T-helper 2 cell treated with Interferon-gamma antibody and Interleukin-4, amounts not matched to agents 5 μg/mL and 100 μg/mL, for 36 hours (primary cell): Measurements from ENCODE around the gene WDR82.

Experiments used
- DNase-seq: peaks from one replicate; pipeline ENCODE4 v3.0.0; 2021; ENCODE audit warnings: low spot score
- H3K27ac Mint-ChIP-seq: one replicate; pipeline ENCODE4 v1.8.0; 2021; ENCODE audit warnings: mild to moderate bottlenecking, mixed read lengths
- H3K27me3 Mint-ChIP-seq: one replicate; pipeline ENCODE4 v1.8.0; 2021; ENCODE audit warnings: low read depth, mixed read lengths
- H3K36me3 Mint-ChIP-seq: one replicate; pipeline ENCODE4 v1.8.0; 2021; ENCODE audit warnings: low read depth, mixed read lengths
- H3K4me1 Mint-ChIP-seq: one replicate; pipeline ENCODE4 v1.8.0; 2021; ENCODE audit warnings: low read depth, mixed read lengths
- H3K4me3 Mint-ChIP-seq: one replicate; pipeline ENCODE4 v1.8.0; 2022; ENCODE audit warnings: mild to moderate bottlenecking, moderate library complexity, mixed read lengths
- H3K9me3 Mint-ChIP-seq: one replicate; pipeline ENCODE4 v1.8.0; 2021; ENCODE audit warnings: mixed read lengths

WDR82 gene

GRCh38 chr3:52278510-52279069 is at the start of gene WDR82:
WDR82 (minus strand) TSS chr3:52278649; CDS start chr3:52278361, 288 bp downstream.
- peaks cover 48% of the 10 kb centered on the region for H3K4me1 Mint-ChIP-seq
- peak; percentile 96 for DNase-seq
- H3K27me3 Mint-ChIP-seq, result no peaks in the 10 kb centered on the region
- peak within 1 kb of the TSS; percentile 98 for H3K4me3 Mint-ChIP-seq
- H3K27ac Mint-ChIP-seq, result peak within 1 kb of the TSS; percentile 100
- no peaks in the 10 kb centered on the region for H3K9me3 Mint-ChIP-seq
- H3K36me3 Mint-ChIP-seq, result peaks cover 41% of the 10 kb centered on the region

- no peaks in the 10 kb centered on the region for H3K9me3 Mint-ChIP-seq
- no peak for DNase-seq
- H3K27me3 Mint-ChIP-seq, result no peaks in the 10 kb centered on the region
- H3K27ac Mint-ChIP-seq, result no peak overlapping the region
- peaks cover 2% of the 10 kb centered on the region for H3K36me3 Mint-ChIP-seq
- no peak overlapping the region for H3K4me3 Mint-ChIP-seq
- no peaks in the 10 kb centered on the region for H3K4me1 Mint-ChIP-seq
These were observed 49.2 kb upstream of the WDR82 start for GRCh38 chr3:52327486-52328290.

- no peak overlapping the region for H3K4me3 Mint-ChIP-seq
These were observed 48.5 kb upstream of the WDR82 start for GRCh38 chr3:52326976-52327375.

GRCh38 chr3:52325686-52326085 is 47.2 kb upstream of the WDR82 start:
- no peak overlapping the region for H3K4me3 Mint-ChIP-seq
- H3K27ac Mint-ChIP-seq, result no peak overlapping the region
- H3K4me1 Mint-ChIP-seq, result no peaks in the 10 kb centered on the region

More at GRCh38 chr3:52326976-52327375, 48.5 kb upstream of the WDR82 start:
- no peak for DNase-seq
- H3K27ac Mint-ChIP-seq, result no peak overlapping the region
- H3K4me1 Mint-ChIP-seq, result no peaks in the 10 kb centered on the region
- H3K27me3 Mint-ChIP-seq, result no peaks in the 10 kb centered on the region
- peaks cover 2% of the 10 kb centered on the region for H3K36me3 Mint-ChIP-seq
- H3K9me3 Mint-ChIP-seq, result no peaks in the 10 kb centered on the region

GRCh38 chr3:52324676-52325075 is 46.2 kb upstream of the WDR82 start:
- Mint-ChIP-seq H3K9me3 (no peaks in the 10 kb centered on the region), H3K27me3 (no peaks in the 10 kb centered on the region), H3K4me1 (no peaks in the 10 kb centered on the region), H3K36me3 (peaks cover 2% of the 10 kb centered on the region), H3K27ac (no peak overlapping the region), H3K4me3 (no peak overlapping the region)
- DNase-seq, result no peak

More at GRCh38 chr3:52325686-52326085, 47.2 kb upstream of the WDR82 start:
- peaks cover 2% of the 10 kb centered on the region for H3K36me3 Mint-ChIP-seq
- no peaks in the 10 kb centered on the region for H3K27me3 Mint-ChIP-seq
- no peak for DNase-seq
- no peaks in the 10 kb centered on the region for H3K9me3 Mint-ChIP-seq

GRCh38 chr3:52323526-52324295 is 45.3 kb upstream of the WDR82 start:
- H3K27ac Mint-ChIP-seq, result no peak overlapping the region

GRCh38 chr3:52322466-52322865 is 44.0 kb upstream of the WDR82 start:
- Mint-ChIP-seq H3K27me3 (no peaks in the 10 kb centered on the region), H3K4me3 (no peak overlapping the region), H3K36me3 (peaks cover 4% of the 10 kb centered on the region), H3K9me3 (no peaks in the 10 kb centered on the region), H3K27ac (no peak overlapping the region), H3K4me1 (peaks cover 7% of the 10 kb centered on the region)
- DNase-seq, result no peak

More at GRCh38 chr3:52323526-52324295, 45.3 kb upstream of the WDR82 start:
- Mint-ChIP-seq H3K4me1 (no peaks in the 10 kb centered on the region), H3K4me3 (no peak overlapping the region), H3K36me3 (peaks cover 5% of the 10 kb centered on the region), H3K27me3 (no peaks in the 10 kb centered on the region), H3K9me3 (no peaks in the 10 kb centered on the region)
- DNase-seq, result no peak

- H3K4me1 Mint-ChIP-seq, result peaks cover 12% of the 10 kb centered on the region
- H3K4me3 Mint-ChIP-seq, result no peak overlapping the region
- no peaks in the 10 kb centered on the region for H3K9me3 Mint-ChIP-seq
- no peaks in the 10 kb centered on the region for H3K27me3 Mint-ChIP-seq
- no peak overlapping the region for H3K27ac Mint-ChIP-seq
- peaks cover 4% of the 10 kb centered on the region for H3K36me3 Mint-ChIP-seq
- DNase-seq, result no peak
These were observed 43.0 kb upstream of the WDR82 start for GRCh38 chr3:52321481-52321880.

- H3K27ac Mint-ChIP-seq, result no peak overlapping the region
- DNase-seq, result no peak
- peaks cover 13% of the 10 kb centered on the region for H3K4me1 Mint-ChIP-seq
- H3K36me3 Mint-ChIP-seq, result peaks cover 4% of the 10 kb centered on the region
- H3K27me3 Mint-ChIP-seq, result no peaks in the 10 kb centered on the region
- no peak overlapping the region for H3K4me3 Mint-ChIP-seq
- no peaks in the 10 kb centered on the region for H3K9me3 Mint-ChIP-seq
These were observed 41.6 kb upstream of the WDR82 start for GRCh38 chr3:52319921-52320595.

GRCh38 chr3:52318186-52318816 is 39.9 kb upstream of the WDR82 start:
- no peak overlapping the region for H3K27ac Mint-ChIP-seq
- H3K4me1 Mint-ChIP-seq, result peaks cover 13% of the 10 kb centered on the region
- H3K4me3 Mint-ChIP-seq, result no peak overlapping the region
- DNase-seq, result no peak
- no peaks in the 10 kb centered on the region for H3K9me3 Mint-ChIP-seq
- peaks cover 4% of the 10 kb centered on the region for H3K36me3 Mint-ChIP-seq
- H3K27me3 Mint-ChIP-seq, result no peaks in the 10 kb centered on the region

- H3K4me3 Mint-ChIP-seq, result peak overlapping the region; percentile 64
- peaks cover 4% of the 10 kb centered on the region for H3K36me3 Mint-ChIP-seq
- peak; percentile 53 for DNase-seq
- no peak overlapping the region for H3K27ac Mint-ChIP-seq
- H3K4me1 Mint-ChIP-seq, result peaks cover 13% of the 10 kb centered on the region
- no peaks in the 10 kb centered on the region for H3K27me3 Mint-ChIP-seq
- no peaks in the 10 kb centered on the region for H3K9me3 Mint-ChIP-seq
These were observed 39.0 kb upstream of the WDR82 start for GRCh38 chr3:52317208-52318000.

GRCh38 chr3:52315977-52316764 is 37.7 kb upstream of the WDR82 start, which contains the start of gene DNAH1:
DNAH1 (plus strand) TSS chr3:52316319; CDS start chr3:52322443, 6,124 bp downstream.
- H3K36me3 Mint-ChIP-seq, result peaks cover 4% of the 10 kb centered on the region
- H3K27me3 Mint-ChIP-seq, result no peaks in the 10 kb centered on the region
- H3K4me1 Mint-ChIP-seq, result peaks cover 13% of the 10 kb centered on the region
- H3K27ac Mint-ChIP-seq, result no peak within 1 kb of the TSS
- H3K4me3 Mint-ChIP-seq, result no peak within 1 kb of the TSS
- DNase-seq, result no peak
- no peaks in the 10 kb centered on the region for H3K9me3 Mint-ChIP-seq
